Mucosa of descending colon (tissue), 3 donors: ENCODE results near the gene BICD2. TPM values are rescaled to one million over a fixed set of nuclear protein-coding genes. Genes with fewer than 3 reads are reported as not detected.

Source experiments
- ATAC-seq: fragments of 200-7000 bp; cut with Tn5 transposase; one replicate; pipeline ENCODE4 v1.9.1; 2020; ENCODE audit warnings: mild to moderate bottlenecking, moderate library complexity
- DNase-seq, 3 donors: peaks; one replicate each; pipeline ENCODE4 v3.0.0-alpha.2; 2020
- H3K36me3 ChIP-seq: fragments of 200-600 bp; one replicate; pipeline ENCODE4 v1.8.0; 2021; ENCODE audit warnings: low read depth, mild to moderate bottlenecking
- H3K4me1 ChIP-seq: fragments of 200-600 bp; one replicate; pipeline ENCODE4 v1.8.0; 2021; ENCODE audit warnings: low read depth, mild to moderate bottlenecking
- H3K4me3 ChIP-seq: fragments of 200-600 bp; one replicate; pipeline ENCODE4 v1.8.0; 2021; ENCODE audit warnings: mild to moderate bottlenecking
- H3K9me3 ChIP-seq: fragments of 200-600 bp; one replicate; pipeline ENCODE4 v1.8.0; 2021; ENCODE audit warnings: mild to moderate bottlenecking
- CTCF ChIP-seq: fragments of 200-600 bp; IDR thresholded peaks from one replicate; pipeline ENCODE4 v1.8.0; 2022; ENCODE audit warnings: antibody characterized with exemption, mild to moderate bottlenecking
- intact Hi-C, 2 donors: fragments of 100-400 bp; cut with DNase I in 1 of 2; cut with micrococcal nuclease in 1 of 2; formaldehyde crosslinking; loops; one replicate each; pipeline versions ENCODE4 v1.11.0 to v1.11.1; 2022; cut with DNase I, micrococcal nuclease
- total RNA-seq, 3 donors: library from RNA; stranded (reverse); fragmentation: NEBNext Ultra II Directional in 2 of 3; extraction: Animal tissue kit (Norgen Biotek cat#: 25700) in 2 of 3; gene quantifications; one replicate each; pipeline versions ENCODE4 v1.2.1 to v1.2.4, GENCODE V29; 2021 to 2023
- donor health status: DM: no; HTN: no; CAD: no; lungs with moderate emphysema.
- donor health status: DM: no; HTN: no; CAD: no.
- donor health status: DM: no; HTN: yes; CAD: no.

The BICD2 gene
- total RNA-seq, 3 donors from 2014 or later, result 6.8 to 36.1 (median 8.6) TPM

GRCh38 chr9:92762196-92762595, 2.4 kb downstream of the BICD2 start:
- Histone ChIP-seq H3K4me1 (peaks cover 20% of the 10 kb centered on the region), H3K9me3 (no peaks in the 10 kb centered on the region), H3K36me3 (no peaks in the 10 kb centered on the region), H3K4me3 (no peak overlapping the region)
- intact Hi-C loops, result no loop called here
- ATAC-seq (no peak), DNase-seq (no peak)
- TF ChIP-seq CTCF, result no peak

GRCh38 chr9:92761686-92762085, 2.9 kb downstream of the BICD2 start:
- no peak overlapping the region for H3K4me3 ChIP-seq
- H3K36me3 ChIP-seq, result no peaks in the 10 kb centered on the region
- intact Hi-C loops, result no loop called here
- no peak for TF ChIP-seq CTCF
- H3K9me3 ChIP-seq, result no peaks in the 10 kb centered on the region
- H3K4me1 ChIP-seq, result peaks cover 16% of the 10 kb centered on the region
- no peak for DNase-seq
- ATAC-seq, result no peak

- Histone ChIP-seq H3K4me1 (peaks cover 10% of the 10 kb centered on the region), H3K36me3 (no peaks in the 10 kb centered on the region), H3K9me3 (peaks cover 2% of the 10 kb centered on the region), H3K4me3 (no peak overlapping the region)
- ATAC-seq (no peak), DNase-seq (no peak)
- TF ChIP-seq CTCF, result no peak
- intact Hi-C loops, result no loop called here
Observed at GRCh38 chr9:92760494-92760893, 4.1 kb downstream of the BICD2 start.

DNA sequence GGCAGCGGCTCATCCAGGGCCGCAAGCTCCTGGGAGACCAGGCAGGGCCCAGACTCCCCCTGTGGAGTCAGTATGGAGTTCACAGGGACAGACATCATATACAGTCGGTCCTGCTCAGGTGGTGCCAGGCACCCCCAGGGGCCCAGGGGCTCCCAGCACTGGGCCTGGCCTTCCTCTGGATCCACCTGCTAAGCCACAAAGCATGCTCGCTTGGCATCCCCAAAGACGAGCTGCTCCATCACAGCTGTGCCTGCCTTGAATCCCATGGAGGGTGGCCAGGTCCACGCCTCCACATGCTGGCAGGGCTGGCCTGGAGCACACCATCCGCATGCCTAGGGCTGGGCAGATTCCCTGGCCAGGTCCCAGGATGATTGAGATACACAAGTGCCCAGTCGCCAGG, 4.6 kb downstream of the BICD2 start:
- Histone ChIP-seq H3K9me3 (peaks cover 4% of the 10 kb centered on the region), H3K4me1 (peaks cover 9% of the 10 kb centered on the region), H3K4me3 (no peak overlapping the region), H3K36me3 (no peaks in the 10 kb centered on the region)
- no peak for DNase-seq
- no peak for ATAC-seq
- TF ChIP-seq CTCF, result no peak
- intact Hi-C loops, result no loop called here

DNA sequence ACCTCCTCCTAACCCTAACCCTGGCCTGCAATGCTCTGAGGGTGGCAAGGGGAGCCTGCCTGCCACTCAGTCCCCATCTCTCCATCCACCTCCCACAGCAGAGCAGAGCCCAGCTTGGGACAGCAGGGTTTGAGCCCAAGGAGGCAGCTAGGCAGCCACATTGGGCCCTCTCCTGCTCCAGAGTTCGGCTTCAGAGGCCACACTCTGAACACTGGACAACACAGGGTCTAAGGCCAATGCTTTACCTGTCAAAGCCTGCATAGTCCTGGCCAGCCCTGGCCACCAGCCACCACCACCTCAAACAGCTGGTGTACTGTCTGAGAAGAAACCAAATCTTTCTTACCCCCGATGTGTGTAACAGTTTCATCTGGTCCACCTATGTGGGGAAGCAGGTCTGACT, 5.2 kb downstream of the BICD2 start:
- ATAC-seq, result no peak
- Histone ChIP-seq H3K4me3 (no peak overlapping the region), H3K4me1 (peaks cover 9% of the 10 kb centered on the region), H3K36me3 (no peaks in the 10 kb centered on the region), H3K9me3 (peaks cover 4% of the 10 kb centered on the region)
- intact Hi-C loops, result no loop called here
- no peak for DNase-seq
- no peak for TF ChIP-seq CTCF

DNA sequence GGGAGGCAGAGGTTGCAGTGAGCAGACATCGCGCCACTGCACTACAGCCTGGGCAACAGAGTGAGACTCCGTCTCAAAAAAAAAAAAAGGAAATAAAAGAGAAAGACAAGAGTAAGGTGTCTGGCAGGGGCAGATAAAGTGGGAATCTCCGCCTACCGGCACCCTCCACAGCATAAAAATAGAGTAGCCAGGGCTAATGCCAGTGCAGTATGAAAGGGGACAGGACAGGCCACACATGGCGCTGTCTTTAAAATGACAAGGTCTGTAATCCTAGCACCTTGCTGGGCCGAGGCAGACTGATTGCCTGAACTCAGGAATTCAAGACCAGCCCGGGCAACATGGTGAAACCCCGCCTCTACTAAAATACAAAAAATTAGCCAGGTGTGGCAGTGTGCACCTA, 7.8 kb downstream of the BICD2 start:
- Histone ChIP-seq H3K4me1 (no peaks in the 10 kb centered on the region), H3K36me3 (no peaks in the 10 kb centered on the region), H3K4me3 (no peak overlapping the region), H3K9me3 (peaks cover 4% of the 10 kb centered on the region)
- DNase-seq, result no peak
- intact Hi-C loops, result no loop called here
- TF ChIP-seq CTCF, result no peak
- ATAC-seq, result no peak
